Esophagus muscularis mucosa (tissue), 3 donors: ENCODE measurements around the gene ANXA2.

ENCODE experiments used
- CTCF ChIP-seq, 3 experiments: fragments of 200-600 bp in 2 of 3; fragments of 450-650 bp in 1 of 3; sonication (generic) in 2 of 3; IDR thresholded peaks; one replicate each; pipeline ENCODE4 v1.5.1; 2017 to 2019; ENCODE audit warnings: antibody characterized with exemption in 3 of 3, mild to moderate bottlenecking in 2 of 3, moderate library complexity in 1 of 3
- POLR2A ChIP-seq: fragments of 450-650 bp; IDR thresholded peaks from one replicate; pipeline ENCODE4 v1.6.1; 2017; ENCODE audit warnings: antibody characterized with exemption, moderate library complexity, mild to moderate bottlenecking, low read depth

GRCh38 chr15:60353245-60353920, 44.4 kb downstream of the ANXA2 start:
- TF ChIP-seq CTCF (IDR thresholded peaks at IDR 0.05): no peak
- TF ChIP-seq POLR2A: no peak
